Activated CD8-positive, alpha-beta memory T cell treated with anti-CD3 and anti-CD28 coated beads, Interleukin-2, amount 50 U/mL, for 1 hour (primary cell): Measurements from ENCODE around the gene GLS2.
"Not testable (repeated sequence)": the region's sequence is repeated elsewhere in the genome, so short reads cannot be mapped to it uniquely, and the experiment has no call there.

Experiments
- DNase-seq: peaks from one replicate; pipeline ENCODE4 v3.0.0-alpha.2; 2020; ENCODE audit errors: extremely low read depth

Gene GLS2

GRCh38 chr12:56488041-56488955 lies at the start of gene GLS2:
TSS of gene GLS2 (minus strand) at chr12:56488161. CDS start at chr12:56488118, 43 bp downstream.
- peak; percentile 31 for DNase-seq

GRCh38 chr12:56537546-56537945 lies 49.6 kb upstream of the GLS2 start:
- no peak for DNase-seq

GRCh38 chr12:56530390-56531055 lies 42.6 kb upstream of the GLS2 start:
- no peak for DNase-seq

GRCh38 chr12:56529656-56530055 lies 41.7 kb upstream of the GLS2 start:
- DNase-seq: no peak

- no peak for DNase-seq
These were observed 40.9 kb upstream of the GLS2 start for GRCh38 chr12:56528846-56529245.

DNA sequence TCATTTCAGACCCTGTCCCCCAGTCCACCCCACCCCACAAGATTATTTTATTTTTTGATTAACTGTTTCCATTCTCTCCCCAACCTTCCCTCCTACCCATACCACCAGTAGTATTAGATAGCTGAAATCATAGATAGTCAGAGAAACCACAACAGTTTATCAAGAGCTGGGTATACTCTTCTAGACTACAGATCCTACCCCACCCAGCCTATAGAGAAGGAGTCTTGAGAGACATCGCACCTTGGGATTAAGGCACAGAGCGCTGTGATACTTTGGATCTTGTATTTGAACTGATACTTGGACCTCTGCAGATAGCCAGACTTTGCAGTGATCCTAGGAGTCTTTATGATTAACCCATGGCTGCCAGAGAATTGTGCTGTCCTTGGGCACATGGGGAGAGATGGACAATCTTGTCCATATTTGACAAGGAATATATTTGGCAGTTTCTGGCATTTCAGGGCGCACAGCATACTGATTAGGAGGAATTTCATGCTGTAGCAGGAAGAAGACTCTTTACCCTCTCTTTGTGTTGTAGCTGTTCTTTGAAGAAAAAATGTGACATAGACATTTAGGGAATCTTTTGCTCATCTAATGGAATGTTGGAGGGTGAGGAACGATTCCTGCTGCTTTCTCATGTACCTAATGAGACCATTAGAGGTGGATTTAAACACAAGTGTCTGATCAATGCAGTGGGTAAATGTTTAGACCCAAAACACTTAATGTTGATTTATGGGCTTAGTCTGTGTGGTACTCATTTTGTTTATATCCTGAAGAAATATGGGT lies 34.6 kb upstream of the GLS2 start:
- DNase-seq: no peak

- DNase-seq: peak; percentile 23
These were observed 33.8 kb upstream of the GLS2 start, which contains the start of gene RBMS2 for GRCh38 chr12:56521590-56522371. TSS of gene RBMS2 (plus strand) at chr12:56521820. CDS start at chr12:56522024, 204 bp downstream.

- no peak for DNase-seq
These were observed 33.2 kb upstream of the GLS2 start for GRCh38 chr12:56521209-56521589.

DNA sequence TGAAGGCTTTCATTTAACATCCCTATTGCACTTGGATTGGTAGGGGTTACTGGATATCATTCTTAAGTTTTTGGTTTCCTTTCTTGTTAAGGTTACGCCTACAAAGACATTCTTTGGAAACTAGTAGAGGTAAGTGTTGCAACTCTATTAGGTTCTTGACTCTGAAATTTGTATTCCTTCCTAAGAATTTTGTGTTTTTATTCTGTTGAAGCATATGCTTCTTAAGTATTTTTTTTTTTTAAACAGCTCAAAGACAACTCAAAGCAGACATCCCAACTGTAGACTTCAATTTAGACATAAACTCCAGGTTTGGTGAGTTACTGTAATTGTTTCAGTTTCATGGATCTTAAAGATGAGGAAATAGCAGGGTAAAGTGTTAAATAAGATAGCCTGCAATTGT lies 32.5 kb upstream of the GLS2 start:
- DNase-seq: no peak

DNA sequence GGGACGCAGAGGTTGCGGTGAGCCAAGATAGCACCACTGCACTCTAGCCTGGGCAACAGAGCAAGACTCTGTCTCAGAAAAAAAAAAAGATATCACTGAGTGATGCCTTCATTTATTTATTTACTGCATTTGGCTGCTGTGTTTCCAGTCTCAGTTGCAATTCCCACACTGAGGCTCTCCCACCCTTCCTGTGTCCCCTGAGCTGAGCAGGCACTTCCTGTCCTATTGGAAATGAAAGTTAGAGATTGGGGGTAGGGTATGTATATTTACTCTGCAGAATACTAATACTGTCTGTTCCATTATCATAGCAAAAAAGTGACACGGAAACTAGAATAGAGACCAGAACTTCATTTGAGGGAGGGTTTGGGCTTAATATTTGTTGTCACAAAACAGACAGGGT lies 32.1 kb upstream of the GLS2 start:
- no peak for DNase-seq

- DNase-seq: no peak
These were observed 30.6 kb upstream of the GLS2 start for GRCh38 chr12:56518570-56518969.

DNA sequence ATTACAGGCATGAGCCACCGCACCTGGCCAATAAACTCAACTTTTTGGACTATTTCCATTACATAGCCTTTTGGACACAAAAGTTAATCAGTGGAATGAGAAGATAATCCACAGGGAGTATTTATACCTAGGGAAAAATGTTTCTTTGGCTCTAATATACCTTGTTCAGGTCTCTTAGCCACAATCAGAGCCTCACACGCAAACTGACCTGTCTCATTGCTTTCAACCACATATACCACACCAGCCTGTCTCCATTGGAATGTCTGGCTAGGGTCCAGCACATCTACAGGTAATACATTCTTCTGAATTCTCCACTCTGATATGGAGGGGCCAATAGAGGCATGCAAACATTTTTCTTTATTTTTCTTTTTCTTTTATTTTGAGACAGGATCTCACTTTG lies 29.9 kb upstream of the GLS2 start:
- DNase-seq: no peak

GRCh38 chr12:56514014-56514318 lies 26.0 kb upstream of the GLS2 start:
- not testable (repeated sequence) for DNase-seq

- no peak for DNase-seq
These were observed 22.8 kb upstream of the GLS2 start for GRCh38 chr12:56510786-56511185.

- not testable (repeated sequence) for DNase-seq
These were observed 11.9 kb upstream of the GLS2 start for GRCh38 chr12:56499879-56500278.

- DNase-seq: not testable (repeated sequence)
These were observed 11.5 kb upstream of the GLS2 start for GRCh38 chr12:56499452-56499851.

DNA sequence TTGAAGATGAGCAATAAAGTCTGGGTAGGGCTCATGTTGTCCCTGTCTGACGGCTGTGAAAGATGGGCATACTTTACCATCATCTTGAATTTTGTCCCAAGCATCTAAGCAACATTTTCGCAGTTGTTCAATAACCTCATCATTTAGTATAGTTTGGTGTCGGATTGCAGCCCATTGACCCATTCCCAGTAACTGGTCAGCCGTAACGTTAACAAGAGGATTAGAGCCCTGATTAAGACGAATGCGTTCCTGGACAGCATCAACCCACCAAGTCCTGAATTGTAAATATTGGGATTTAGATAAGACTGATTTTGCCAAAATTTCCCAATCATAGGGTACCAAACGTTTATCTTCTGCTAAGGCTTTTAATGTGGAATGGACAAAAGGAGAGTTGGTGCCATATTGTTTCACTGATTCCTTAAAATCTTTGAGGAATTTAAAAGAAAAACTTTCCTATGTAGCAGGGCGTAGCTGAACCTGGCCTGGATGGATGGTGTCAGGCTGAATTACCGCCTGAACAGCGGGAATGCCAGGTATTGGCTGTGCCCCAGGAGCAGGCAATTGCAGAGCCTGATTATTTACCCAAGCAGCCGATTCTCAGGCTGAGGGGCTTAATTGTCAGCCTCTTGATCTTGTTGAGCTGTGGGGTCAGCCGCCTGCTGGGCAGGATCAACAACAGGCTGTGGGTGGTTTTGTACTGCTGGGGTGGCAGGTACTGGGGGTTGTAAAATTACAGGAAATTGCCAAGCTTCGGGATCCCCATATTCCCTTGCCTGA lies 10.4 kb upstream of the GLS2 start:
- DNase-seq: not testable (repeated sequence)

- DNase-seq: not testable (repeated sequence)
These were observed 8.7 kb upstream of the GLS2 start for GRCh38 chr12:56496704-56497103.

DNA sequence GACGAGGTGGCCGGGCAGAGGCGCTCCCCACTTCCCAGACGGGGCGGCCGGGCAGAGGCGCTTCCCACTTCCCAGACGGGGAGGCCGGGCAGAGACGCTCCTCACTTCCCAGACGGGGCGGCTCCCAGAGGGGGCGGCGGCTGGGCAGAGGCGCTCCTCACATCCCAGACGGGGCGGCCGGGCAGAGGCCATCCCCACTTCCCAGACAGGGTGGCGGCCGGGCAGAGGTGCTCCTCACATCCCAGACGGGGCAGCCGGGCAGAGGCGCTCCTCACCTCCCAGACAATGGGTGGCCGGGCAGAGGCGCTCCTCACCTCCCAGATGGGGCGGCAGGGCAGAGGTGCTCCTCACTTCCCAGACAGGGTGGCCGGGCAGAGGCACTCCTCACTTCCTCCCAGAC lies 6.5 kb upstream of the GLS2 start:
- not testable (repeated sequence) for DNase-seq

DNA sequence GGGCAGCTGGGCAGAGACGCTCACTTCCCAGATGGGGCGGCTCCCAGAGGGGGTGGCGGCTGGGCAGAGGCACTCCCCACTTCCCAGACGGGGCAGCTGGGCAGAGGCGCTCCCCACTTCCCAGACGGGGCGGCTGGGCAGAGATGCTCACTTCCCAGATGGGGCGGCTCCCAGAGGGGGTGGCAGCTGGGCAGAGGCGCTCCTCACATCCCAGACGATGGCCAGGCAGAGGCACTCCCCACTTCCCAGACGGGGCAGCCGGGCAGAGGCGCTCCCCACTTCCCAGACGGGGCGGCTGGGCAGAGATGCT lies 6.1 kb upstream of the GLS2 start:
- not testable (repeated sequence) for DNase-seq
